Measurements from ENCODE around the gene RADIL.
"Not testable (repeated sequence)": the region's sequence is repeated elsewhere in the genome, so short reads cannot be mapped to it uniquely, and the experiment has no call there.

The RADIL gene

DNA sequence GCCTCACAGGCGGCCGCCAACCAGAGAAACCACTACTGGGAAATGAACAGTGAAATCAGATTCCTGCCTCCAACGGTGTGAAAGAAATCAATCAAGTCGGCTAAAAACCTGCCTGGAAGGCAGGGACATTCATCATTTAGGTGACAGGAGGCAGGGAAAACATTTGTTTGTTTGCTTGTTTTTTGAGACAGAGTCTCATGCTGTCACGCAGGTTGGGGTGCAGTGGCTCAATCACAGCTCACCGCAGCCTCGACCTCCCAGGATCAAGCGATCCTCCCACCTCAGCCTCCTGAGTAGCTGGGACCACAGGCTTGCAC, 77.6 kb downstream of the RADIL start:
- TF ChIP-seq, protein P1, sequence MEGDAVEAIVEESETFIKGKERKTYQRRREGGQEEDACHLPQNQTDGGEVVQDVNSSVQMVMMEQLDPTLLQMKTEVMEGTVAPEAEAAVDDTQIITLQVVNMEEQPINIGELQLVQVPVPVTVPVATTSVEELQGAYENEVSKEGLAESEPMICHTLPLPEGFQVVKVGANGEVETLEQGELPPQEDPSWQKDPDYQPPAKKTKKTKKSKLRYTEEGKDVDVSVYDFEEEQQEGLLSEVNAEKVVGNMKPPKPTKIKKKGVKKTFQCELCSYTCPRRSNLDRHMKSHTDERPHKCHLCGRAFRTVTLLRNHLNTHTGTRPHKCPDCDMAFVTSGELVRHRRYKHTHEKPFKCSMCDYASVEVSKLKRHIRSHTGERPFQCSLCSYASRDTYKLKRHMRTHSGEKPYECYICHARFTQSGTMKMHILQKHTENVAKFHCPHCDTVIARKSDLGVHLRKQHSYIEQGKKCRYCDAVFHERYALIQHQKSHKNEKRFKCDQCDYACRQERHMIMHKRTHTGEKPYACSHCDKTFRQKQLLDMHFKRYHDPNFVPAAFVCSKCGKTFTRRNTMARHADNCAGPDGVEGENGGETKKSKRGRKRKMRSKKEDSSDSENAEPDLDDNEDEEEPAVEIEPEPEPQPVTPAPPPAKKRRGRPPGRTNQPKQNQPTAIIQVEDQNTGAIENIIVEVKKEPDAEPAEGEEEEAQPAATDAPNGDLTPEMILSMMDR (IDR thresholded peaks at IDR 0.05; ENCODE audit: low read depth, low read length) = no peak
- H3K4me3 ChIP-seq (ENCODE audit: low read depth, low read length) = no peak overlapping the region

DNA sequence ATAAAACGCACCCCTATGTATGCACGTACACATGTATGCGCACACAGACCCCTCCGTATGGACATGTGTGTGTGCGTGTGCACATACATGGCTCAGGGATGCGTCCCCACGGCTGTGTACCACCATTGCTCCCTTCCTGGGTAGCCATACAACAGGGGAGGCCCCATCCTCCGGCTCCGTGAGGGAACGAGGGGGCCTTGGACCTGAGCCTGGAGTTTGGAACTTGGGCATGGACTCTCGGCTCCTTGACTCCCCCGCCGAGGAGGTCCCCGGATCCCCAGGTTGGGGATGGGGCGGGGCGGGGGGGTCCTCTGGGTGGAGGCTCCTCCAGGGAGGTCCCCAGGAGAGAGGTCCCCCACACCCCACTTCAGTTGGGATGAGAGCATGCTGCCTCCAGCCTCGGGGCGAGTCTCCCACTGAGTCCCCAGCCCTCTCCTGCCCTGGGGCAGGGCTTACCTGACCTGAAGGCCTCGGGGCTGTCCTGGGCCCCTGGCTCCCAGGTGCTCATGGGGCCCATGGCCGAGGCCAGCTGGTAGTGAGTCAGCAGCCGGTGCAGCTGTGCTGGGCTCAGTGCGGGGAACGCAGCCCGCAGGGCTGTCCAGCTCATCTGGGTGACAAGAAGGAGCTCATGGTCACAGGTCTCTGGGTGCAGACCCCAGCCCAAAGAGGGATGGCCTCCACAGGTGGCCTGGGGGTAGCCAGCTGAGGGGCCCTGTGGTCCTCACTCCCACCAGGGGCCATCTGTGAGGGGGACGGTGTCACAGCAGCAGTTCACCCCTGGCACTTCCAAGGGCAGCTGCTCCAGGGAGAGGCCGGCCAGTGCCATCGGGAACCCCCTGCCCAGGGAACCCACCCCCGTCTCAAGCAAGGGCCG, 78.2 kb downstream of the RADIL start:
- no peak overlapping the region for H3K4me3 ChIP-seq (ENCODE audit: low read depth, low read length)
- TF ChIP-seq, protein P1 (IDR thresholded peaks at IDR 0.05; ENCODE audit: low read depth, low read length) = no peak

DNA sequence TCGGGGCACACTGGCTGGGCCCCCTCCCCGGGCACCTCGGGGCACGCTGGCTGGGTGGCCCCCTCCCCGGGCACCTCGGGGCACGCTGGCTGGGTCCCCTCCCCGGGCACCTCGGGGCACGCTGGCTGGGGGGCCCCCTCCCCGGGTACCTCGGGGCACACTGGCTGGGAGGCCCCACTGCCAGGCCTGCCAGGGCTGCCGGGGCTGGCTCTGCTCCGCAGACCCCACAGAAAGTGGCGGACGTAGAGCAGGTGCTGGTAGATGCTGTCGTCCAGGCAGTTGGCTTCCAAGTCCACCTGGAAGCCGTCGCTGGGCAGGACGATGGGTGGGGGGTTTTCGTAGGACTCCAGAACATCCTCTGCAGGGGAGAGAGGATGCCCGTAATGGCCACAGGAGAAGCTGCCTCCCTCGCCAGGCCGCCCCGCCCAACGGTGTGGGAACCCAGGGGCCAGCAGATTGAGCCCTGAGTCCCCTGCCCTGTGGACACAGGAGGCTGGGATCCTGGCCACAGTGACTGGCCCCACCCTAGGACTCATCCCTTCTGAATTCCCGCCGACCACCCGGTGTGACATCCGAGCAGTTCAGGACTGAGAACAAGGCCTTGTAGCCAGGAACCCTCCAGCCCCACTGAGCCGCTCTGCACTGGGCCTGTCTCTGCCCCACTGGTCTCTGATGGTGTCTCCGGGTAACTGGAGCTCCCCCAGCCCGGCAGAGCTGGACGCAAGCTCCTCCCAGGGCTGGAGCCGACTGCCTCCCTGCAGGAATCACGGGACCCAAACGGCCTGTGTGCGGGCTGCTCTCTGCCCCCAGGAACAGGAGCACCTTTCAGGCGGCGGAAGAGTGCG, 79.9 kb downstream of the RADIL start:
- TF ChIP-seq, protein P1 (IDR thresholded peaks at IDR 0.05; ENCODE audit: low read depth, low read length) = no peak
- H3K4me3 ChIP-seq (ENCODE audit: low read depth, low read length) = no peak overlapping the region

DNA sequence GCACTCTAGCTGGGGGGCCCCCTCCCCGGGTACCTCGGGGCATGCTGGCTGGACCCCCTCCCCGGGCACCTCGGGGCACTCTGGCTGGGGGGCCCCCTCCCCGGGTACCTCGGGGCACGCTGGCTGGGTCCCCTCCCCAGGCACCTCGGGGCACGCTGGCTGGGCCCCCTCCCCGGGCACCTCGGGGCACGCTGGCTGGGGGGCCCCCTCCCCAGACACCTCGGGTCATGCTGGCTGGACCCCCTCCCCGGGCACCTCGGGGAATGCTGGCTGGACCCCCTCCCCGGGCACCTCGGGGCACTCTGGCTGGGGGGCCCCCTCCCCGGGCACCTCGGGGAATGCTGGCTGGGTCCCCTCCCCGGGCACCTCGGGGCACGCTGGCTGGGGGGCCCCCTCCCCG, 80.9 kb downstream of the RADIL start:
- not testable (repeated sequence) for H3K4me3 ChIP-seq (ENCODE audit: low read depth, low read length)

DNA sequence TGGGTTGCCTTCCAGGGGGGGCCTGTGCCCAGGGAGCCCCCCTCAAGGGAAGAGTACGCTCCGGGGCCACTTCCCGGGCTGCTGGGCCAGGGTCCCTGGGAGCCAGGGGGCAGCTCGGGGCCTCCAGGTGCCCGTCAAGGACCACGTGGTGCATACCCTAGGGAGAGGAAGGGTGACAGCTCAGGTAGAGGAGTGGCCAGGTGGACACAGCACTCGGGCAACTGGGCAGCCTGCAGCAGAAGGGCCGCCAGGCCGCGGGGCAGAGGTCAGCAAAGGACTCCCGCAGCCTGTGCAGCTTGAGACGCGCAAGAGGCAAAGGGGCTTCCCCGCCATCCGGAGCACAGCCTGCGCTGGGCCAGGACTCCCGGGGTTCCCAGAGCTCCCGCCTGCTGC, 81.7 kb downstream of the RADIL start:
- H3K4me3 ChIP-seq (ENCODE audit: low read depth, low read length) = no peak overlapping the region
- TF ChIP-seq, protein P1 (IDR thresholded peaks at IDR 0.05; ENCODE audit: low read depth, low read length) = no peak

DNA sequence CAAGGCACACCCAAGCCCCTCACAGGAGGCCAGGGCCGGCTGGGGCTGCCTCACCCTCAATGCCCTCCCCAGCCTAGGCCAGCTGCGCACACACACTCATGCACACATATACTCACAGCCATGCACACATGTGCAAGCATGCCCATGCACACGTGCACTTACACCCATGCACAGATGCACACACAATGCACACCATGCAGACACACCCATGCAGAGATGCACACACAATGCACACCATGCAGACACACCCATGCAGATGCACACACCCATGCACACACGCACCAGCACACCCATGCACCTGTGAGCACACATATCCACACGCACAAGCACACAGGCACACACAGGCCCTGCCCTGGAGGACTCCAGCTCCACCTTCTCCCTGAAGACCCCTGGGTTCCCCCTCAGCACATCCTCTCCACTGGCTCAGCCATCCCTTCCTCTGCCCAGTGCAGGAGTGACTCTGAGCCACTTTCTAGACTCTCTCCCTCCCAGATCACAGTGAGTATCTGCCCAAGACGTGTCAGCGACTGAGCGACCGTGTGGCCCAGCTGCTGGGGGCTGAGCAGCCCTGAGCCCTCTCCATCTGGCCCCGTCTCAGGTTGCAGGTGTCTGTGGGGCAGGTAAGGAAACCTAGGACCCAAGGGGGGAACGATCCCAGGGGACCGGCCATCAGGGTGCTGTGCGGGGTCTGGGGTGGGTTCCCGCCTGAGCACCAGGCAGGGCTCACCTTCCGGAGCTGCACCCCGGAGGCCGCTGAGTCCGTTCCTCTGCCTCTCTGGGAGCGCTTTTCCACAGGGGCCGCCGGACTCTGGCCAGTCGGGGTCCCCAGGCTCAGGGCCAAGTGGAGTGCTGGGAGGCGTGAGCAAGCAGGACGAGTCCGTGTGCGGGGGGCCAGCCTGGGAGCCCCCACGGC, 82.3 kb downstream of the RADIL start:
- TF ChIP-seq, protein P1 (IDR thresholded peaks at IDR 0.05; ENCODE audit: low read depth, low read length) = no peak
- H3K4me3 ChIP-seq (ENCODE audit: low read depth, low read length) = no peak overlapping the region

DNA sequence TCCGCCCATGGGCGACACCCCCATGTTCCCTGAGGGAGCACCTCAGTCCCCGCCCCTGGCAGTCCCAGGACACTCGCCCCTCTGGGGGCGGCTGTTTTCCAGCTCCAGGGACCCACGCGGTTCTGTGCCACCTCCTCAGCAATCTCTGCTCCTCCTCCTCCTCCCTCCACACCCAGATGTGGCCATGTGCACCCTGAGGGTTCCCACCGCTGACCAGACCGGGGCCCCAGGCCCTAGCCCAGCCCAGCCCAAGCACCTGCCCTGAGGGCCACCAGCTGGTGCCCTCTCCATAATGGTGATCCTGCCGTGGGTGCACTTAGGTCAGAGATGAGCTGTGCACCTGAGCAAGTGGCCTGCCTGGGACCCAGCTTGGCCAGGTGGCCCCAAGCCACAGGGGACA, 83.0 kb downstream of the RADIL start:
- TF ChIP-seq, protein P1 (IDR thresholded peaks at IDR 0.05; ENCODE audit: low read depth, low read length) = no peak

More for the DNA sequence above, 83.0 kb downstream of the RADIL start:
- no peak overlapping the region for H3K4me3 ChIP-seq (ENCODE audit: low read depth, low read length)
